CD14-positive monocyte (primary cell): ENCODE data around the gene SNCAIP. TPM values are rescaled to one million over a fixed set of nuclear protein-coding genes. Genes with fewer than 3 reads are reported as not detected.

Source experiments
- DNase-seq, 3 donors: peaks; one replicate each; pipeline ENCODE4 v3.0.0-alpha.2; 2011 to 2022
- H2AFZ ChIP-seq: 2 replicates; pipeline ENCODE4 v1.6.0; 2012; ENCODE audit warnings: mild to moderate bottlenecking, low read depth, low read length, inconsistent platforms; ENCODE audit not compliant: insufficient read depth, poor library complexity, severe bottlenecking
- H3K27ac ChIP-seq, 2 donors: 1 replicate in 1 of 2; 2 replicates in 1 of 2; pipeline ENCODE4 v1.5.1; 2012 to 2013; ENCODE audit warnings: low read length in 2 of 2, control low read depth in 1 of 2, inconsistent platforms in 1 of 2, low read depth in 1 of 2, mild to moderate bottlenecking in 1 of 2
- H3K27me3 ChIP-seq, 2 donors: one replicate each; pipeline versions ENCODE4 v1.6.0 to v1.6.1; 2011 to 2013; ENCODE audit warnings: low read length in 2 of 2; ENCODE audit not compliant: control insufficient read depth in 2 of 2, insufficient read depth in 2 of 2
- H3K36me3 ChIP-seq, 2 donors: replicated peaks in 1 of 2; 1 replicate in 1 of 2; 2 replicates in 1 of 2; pipeline versions ENCODE4 v1.5.1 to v1.6.1; 2012 to 2013; ENCODE audit warnings: low read length in 2 of 2, control low read depth in 1 of 2, inconsistent platforms in 1 of 2, mild to moderate bottlenecking in 1 of 2; ENCODE audit not compliant: insufficient read depth in 2 of 2, control insufficient read depth in 1 of 2
- H3K4me1 ChIP-seq, 2 donors: 1 replicate in 1 of 2; 2 replicates in 1 of 2; pipeline versions ENCODE4 v1.5.1 to v1.6.1; 2012 to 2013; ENCODE audit warnings: low read length in 2 of 2, control low read depth in 1 of 2, inconsistent platforms in 1 of 2, mild to moderate bottlenecking in 1 of 2, moderate library complexity in 1 of 2; ENCODE audit not compliant: insufficient read depth in 2 of 2, control insufficient read depth in 1 of 2
- H3K4me2 ChIP-seq: replicated peaks from 2 replicates; pipeline ENCODE3; 2012; ENCODE audit warnings: low read length, moderate library complexity, mild to moderate bottlenecking; ENCODE audit not compliant: poor library complexity, severe bottlenecking; ENCODE audit errors: extremely low read depth
- H3K4me3 ChIP-seq, 3 experiments: fragments of 200-600 bp in 1 of 3; sonication (generic) in 1 of 3; replicated peaks in 1 of 3; 1 replicate in 2 of 3; 2 replicates in 1 of 3; pipeline ENCODE4 v1.5.1; 2011 to 2013; ENCODE audit warnings: low read length in 3 of 3, mild to moderate bottlenecking in 3 of 3, control low read depth in 2 of 3, low read depth in 2 of 3, inconsistent platforms in 1 of 3, moderate library complexity in 1 of 3
- H3K79me2 ChIP-seq: 2 replicates; pipeline ENCODE4 v1.6.0; 2012; ENCODE audit warnings: mild to moderate bottlenecking, control low read depth, inconsistent platforms, low read length, moderate library complexity; ENCODE audit not compliant: insufficient read depth
- H3K9ac ChIP-seq: 2 replicates; pipeline ENCODE4 v1.6.0; 2017; ENCODE audit warnings: low read length, mild to moderate bottlenecking; ENCODE audit not compliant: insufficient read depth, poor library complexity, severe bottlenecking
- H3K9me3 ChIP-seq, 2 donors: replicated peaks in 1 of 2; 1 replicate in 1 of 2; 2 replicates in 1 of 2; pipeline versions ENCODE4 v1.5.1 to v1.6.1; 2012 to 2013; ENCODE audit warnings: low read length in 2 of 2, control low read depth in 1 of 2; ENCODE audit not compliant: control insufficient read depth in 1 of 2, insufficient read depth in 1 of 2
- H4K20me1 ChIP-seq: 2 replicates; pipeline ENCODE4 v1.6.0; 2012; ENCODE audit warnings: mild to moderate bottlenecking, low read length, control low read depth, moderate library complexity; ENCODE audit not compliant: insufficient read depth
- H3K27ac Mint-ChIP-seq, 7 donors: one replicate each; pipeline ENCODE4 v1.8.0; 2020; ENCODE audit warnings: mild to moderate bottlenecking in 7 of 7, mixed read lengths in 7 of 7, moderate library complexity in 6 of 7, inconsistent platforms in 2 of 7
- H3K27me3 Mint-ChIP-seq, 3 donors: one replicate each; pipeline ENCODE4 v1.8.0; 2021 to 2022; ENCODE audit warnings: low read depth in 3 of 3, mild to moderate bottlenecking in 3 of 3, mixed read lengths in 3 of 3, moderate library complexity in 3 of 3, inconsistent platforms in 1 of 3
- H3K36me3 Mint-ChIP-seq, 2 donors: one replicate each; pipeline ENCODE4 v1.8.0; 2020; ENCODE audit warnings: mixed read lengths in 2 of 2, inconsistent platforms in 1 of 2, mild to moderate bottlenecking in 1 of 2
- H3K4me1 Mint-ChIP-seq: one replicate; pipeline ENCODE4 v1.8.0; 2020; ENCODE audit warnings: mild to moderate bottlenecking, mixed read lengths
- H3K4me3 Mint-ChIP-seq, 2 donors: one replicate each; pipeline ENCODE4 v1.8.0; 2020; ENCODE audit warnings: mild to moderate bottlenecking in 2 of 2, mixed read lengths in 2 of 2, moderate library complexity in 1 of 2
- H3K9me3 Mint-ChIP-seq, 7 donors: one replicate each; pipeline ENCODE4 v1.8.0; 2020 to 2022; ENCODE audit warnings: mixed read lengths in 7 of 7, mild to moderate bottlenecking in 6 of 7, moderate library complexity in 6 of 7, inconsistent platforms in 2 of 7
- WGBS: methylation state at CpG from one replicate; pipeline ENCODE4 v1.1.5; 2013; ENCODE audit warnings: missing lambda C conversion rate; ENCODE audit not compliant: insufficient coverage; 5-methylcytosine and 5-hydroxymethylcytosine counted together
- intact Hi-C, 2 donors: fragments of 100-400 bp; cut with micrococcal nuclease; formaldehyde crosslinking; loops; one replicate each; pipeline versions ENCODE4 v1.15.0 to v1.15.1; 2023
- polyA plus RNA-seq, 3 donors: library from polyadenylated mRNA; depleted of rRNA in 1 of 3; unstranded in 2 of 3; stranded (reverse) in 1 of 3; fragments of 300-500 nt in 2 of 3; fragments of >200 nt in 1 of 3; fragmentation: Illumina TruSeq in 2 of 3; gene quantifications; 1 replicate in 2 of 3; 2 replicates in 1 of 3; pipeline ENCODE4 v1.2.3, GENCODE V29; 2012 to 2021
- TF ChIP-seq, protein P1 (sequence below): fragments of 200-600 bp; IDR thresholded peaks from one replicate; pipeline ENCODE4 v1.8.0; 2022; ENCODE audit warnings: antibody characterized with exemption, mild to moderate bottlenecking

SNCAIP gene
- polyA plus RNA-seq, 3 donors, result not detected

DNA sequence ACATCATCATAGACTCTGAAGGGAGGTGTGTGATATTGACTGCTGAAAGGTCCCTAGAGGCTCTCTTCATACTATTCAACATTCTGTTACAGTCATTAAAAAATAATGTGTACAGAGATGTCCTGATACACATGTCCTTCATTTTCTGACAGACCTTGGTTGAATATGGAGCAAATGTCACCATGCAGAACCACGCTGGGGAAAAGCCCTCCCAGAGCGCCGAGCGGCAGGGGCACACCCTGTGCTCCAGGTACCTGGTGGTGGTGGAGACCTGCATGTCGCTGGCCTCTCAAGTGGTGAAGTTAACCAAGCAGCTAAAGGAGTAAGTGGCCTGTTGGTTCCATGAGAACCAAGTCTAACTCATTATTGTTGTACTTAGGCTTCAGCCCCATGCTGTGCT is 132.4 kb downstream of the SNCAIP start:
- Mint-ChIP-seq H3K27ac (no peak overlapping the region), H3K9me3 (peaks cover 0 to 7% (median 2%) of the 10 kb centered on the region in 7 donors), H3K4me1 (no peaks in the 10 kb centered on the region), H3K27me3 (peaks cover 0 to 6% (median 2%) of the 10 kb centered on the region in 3 donors), H3K36me3 (no peaks in the 10 kb centered on the region), H3K4me3 (no peak overlapping the region)
- WGBS, result 97% methylated on average over 5 of the region's 5 CpGs
- H3K9ac ChIP-seq, result no peak overlapping the region
- no peak overlapping the region for H3K4me2 ChIP-seq
- no peak overlapping the region for H3K27ac ChIP-seq
- H4K20me1 ChIP-seq, result no peaks in the 10 kb centered on the region
- no peaks in the 10 kb centered on the region for H3K4me1 ChIP-seq
- no peaks in the 10 kb centered on the region for H3K27me3 ChIP-seq
- H2AFZ ChIP-seq, result no peak overlapping the region
- no peak overlapping the region for H3K4me3 ChIP-seq
- no peaks in the 10 kb centered on the region for H3K9me3 ChIP-seq
- H3K36me3 ChIP-seq, result no peaks in the 10 kb centered on the region
- no peak for DNase-seq
- H3K79me2 ChIP-seq, result no peaks in the 10 kb centered on the region
- intact Hi-C loops, result no loop called here
- TF ChIP-seq, protein P1, sequence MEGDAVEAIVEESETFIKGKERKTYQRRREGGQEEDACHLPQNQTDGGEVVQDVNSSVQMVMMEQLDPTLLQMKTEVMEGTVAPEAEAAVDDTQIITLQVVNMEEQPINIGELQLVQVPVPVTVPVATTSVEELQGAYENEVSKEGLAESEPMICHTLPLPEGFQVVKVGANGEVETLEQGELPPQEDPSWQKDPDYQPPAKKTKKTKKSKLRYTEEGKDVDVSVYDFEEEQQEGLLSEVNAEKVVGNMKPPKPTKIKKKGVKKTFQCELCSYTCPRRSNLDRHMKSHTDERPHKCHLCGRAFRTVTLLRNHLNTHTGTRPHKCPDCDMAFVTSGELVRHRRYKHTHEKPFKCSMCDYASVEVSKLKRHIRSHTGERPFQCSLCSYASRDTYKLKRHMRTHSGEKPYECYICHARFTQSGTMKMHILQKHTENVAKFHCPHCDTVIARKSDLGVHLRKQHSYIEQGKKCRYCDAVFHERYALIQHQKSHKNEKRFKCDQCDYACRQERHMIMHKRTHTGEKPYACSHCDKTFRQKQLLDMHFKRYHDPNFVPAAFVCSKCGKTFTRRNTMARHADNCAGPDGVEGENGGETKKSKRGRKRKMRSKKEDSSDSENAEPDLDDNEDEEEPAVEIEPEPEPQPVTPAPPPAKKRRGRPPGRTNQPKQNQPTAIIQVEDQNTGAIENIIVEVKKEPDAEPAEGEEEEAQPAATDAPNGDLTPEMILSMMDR, result no peak

DNA sequence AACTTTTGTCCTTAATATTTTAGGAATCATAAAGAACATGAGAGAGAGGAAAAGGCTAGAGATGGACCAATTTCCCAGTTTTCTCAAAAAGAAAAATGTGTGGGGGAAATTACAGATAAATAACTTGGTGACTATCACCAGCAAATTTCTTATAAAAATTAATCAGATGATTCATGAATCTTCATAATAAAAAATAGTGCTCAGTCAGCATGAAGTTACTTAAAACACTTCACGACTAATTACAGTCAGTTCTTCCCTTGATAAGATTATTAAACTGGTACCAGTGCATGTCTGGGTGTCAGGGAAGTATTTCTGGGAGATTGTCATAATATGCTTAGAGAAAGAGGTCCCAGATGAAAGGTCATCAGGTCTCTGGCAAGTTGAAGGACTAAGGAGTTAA is 133.0 kb downstream of the SNCAIP start:
- no peaks in the 10 kb centered on the region for H4K20me1 ChIP-seq
- Mint-ChIP-seq H3K27me3 (peaks cover 0 to 6% (median 2%) of the 10 kb centered on the region in 3 donors), H3K27ac (no peak overlapping the region), H3K36me3 (no peaks in the 10 kb centered on the region), H3K9me3 (peaks cover 0 to 7% (median 2%) of the 10 kb centered on the region in 7 donors), H3K4me3 (no peak overlapping the region), H3K4me1 (no peaks in the 10 kb centered on the region)
- H3K9ac ChIP-seq, result no peak overlapping the region
- no peaks in the 10 kb centered on the region for H3K9me3 ChIP-seq
- no peak overlapping the region for H3K27ac ChIP-seq
- H3K4me1 ChIP-seq, result no peaks in the 10 kb centered on the region
- no peak overlapping the region for H2AFZ ChIP-seq
- TF ChIP-seq, protein P1, result no peak
- H3K79me2 ChIP-seq, result no peaks in the 10 kb centered on the region
- DNase-seq, result no peak
- intact Hi-C loops, result no loop called here
- H3K4me2 ChIP-seq, result no peak overlapping the region
- H3K36me3 ChIP-seq, result no peaks in the 10 kb centered on the region
- no peak overlapping the region for H3K4me3 ChIP-seq
- no CpG with 5 or more reads among the region's 1 CpG for WGBS
- no peaks in the 10 kb centered on the region for H3K27me3 ChIP-seq
